Neural progenitor cell (in vitro differentiated cells): Measurements from ENCODE around the gene MON1A. TPM values are rescaled to one million over a fixed set of nuclear protein-coding genes. Genes with fewer than 3 reads are reported as not detected.

ENCODE experiments used
- DNase-seq: peaks from one replicate; pipeline ENCODE4 v3.0.0-alpha.2; 2016; ENCODE audit warnings: low spot score
- H2AFZ ChIP-seq: fragments of 200-600 bp; sonication (generic); replicated peaks from 2 replicates; pipeline ENCODE4 v1.6.1; 2016; ENCODE audit warnings: antibody characterized with exemption
- H3F3A ChIP-seq: fragments of 200-600 bp; sonication (generic); 2 replicates; pipeline ENCODE4 v1.6.1; 2016; ENCODE audit warnings: antibody characterized with exemption, low read depth
- H3K27ac ChIP-seq: fragments of 200-600 bp; sonication (generic); 2 replicates; pipeline ENCODE4 v1.5.1; 2016; ENCODE audit warnings: mild to moderate bottlenecking
- H3K27me3 ChIP-seq: fragments of 200-600 bp; sonication (generic); 2 replicates; pipeline ENCODE4 v1.6.1; 2016; ENCODE audit warnings: mild to moderate bottlenecking, moderate library complexity
- H3K36me3 ChIP-seq: fragments of 200-600 bp; sonication (generic); 2 replicates; pipeline ENCODE4 v1.5.1; 2016
- H3K4me1 ChIP-seq: fragments of 200-600 bp; sonication (generic); 2 replicates; pipeline ENCODE4 v1.6.1; 2016; ENCODE audit warnings: mixed run types
- H3K4me2 ChIP-seq: fragments of 200-600 bp; sonication (generic); 2 replicates; pipeline ENCODE4 v1.6.1; 2016
- H3K4me3 ChIP-seq: fragments of 200-600 bp; sonication (generic); 2 replicates; pipeline ENCODE4 v1.5.1; 2016
- H3K79me2 ChIP-seq: fragments of 200-600 bp; sonication (generic); 2 replicates; pipeline ENCODE4 v1.6.1; 2016; ENCODE audit warnings: low read depth
- H3K9ac ChIP-seq: fragments of 200-600 bp; sonication (generic); 2 replicates; pipeline ENCODE4 v1.6.1; 2016
- H3K9me3 ChIP-seq: fragments of 200-600 bp; sonication (generic); 2 replicates; pipeline ENCODE4 v1.5.1; 2016; ENCODE audit warnings: low read depth
- H4K20me1 ChIP-seq: fragments of 200-600 bp; sonication (generic); 2 replicates; pipeline ENCODE4 v1.6.1; 2016; ENCODE audit warnings: low read depth
- H3K27ac Mint-ChIP-seq: 3 replicates; pipeline ENCODE4 v1.8.0; 2021; ENCODE audit warnings: mixed read lengths
- H3K27me3 Mint-ChIP-seq: 2 replicates; pipeline ENCODE4 v1.8.0; 2022; ENCODE audit warnings: low read depth, mild to moderate bottlenecking, inconsistent platforms, moderate library complexity, mixed read lengths; ENCODE audit not compliant: insufficient read depth
- H3K36me3 Mint-ChIP-seq: 3 replicates; pipeline ENCODE4 v1.8.0; 2021; ENCODE audit warnings: mixed read lengths
- H3K4me1 Mint-ChIP-seq: 3 replicates; pipeline ENCODE4 v1.8.0; 2021; ENCODE audit warnings: mixed read lengths
- H3K4me3 Mint-ChIP-seq: 3 replicates; pipeline ENCODE4 v1.8.0; 2021; ENCODE audit warnings: mild to moderate bottlenecking, moderate library complexity, mixed read lengths
- H3K9me3 Mint-ChIP-seq: 3 replicates; pipeline ENCODE4 v1.8.0; 2020; ENCODE audit warnings: mixed read lengths
- CTCF ChIP-seq: fragments of 200-600 bp; sonication (generic); IDR thresholded peaks from 2 replicates; pipeline ENCODE4 v1.5.1; 2017; ENCODE audit warnings: antibody characterized with exemption, mild to moderate bottlenecking
- EZH2 ChIP-seq: fragments of 200-600 bp; sonication (generic); IDR thresholded peaks from 2 replicates; pipeline ENCODE4 v1.6.1; 2017; ENCODE audit warnings: antibody characterized with exemption, mild to moderate bottlenecking, moderate library complexity
- EZH2phosphoT487 ChIP-seq: fragments of 200-600 bp; sonication (generic); IDR thresholded peaks from 2 replicates; pipeline ENCODE4 v1.6.1; 2017; ENCODE audit warnings: antibody characterized with exemption
- total RNA-seq: library from RNA; depleted of rRNA; stranded (reverse); fragments of >200 nt; gene quantifications from 2 replicates; pipeline ENCODE4 v1.2.3, GENCODE V29; 2015; ENCODE audit warnings: low replicate concordance

Gene MON1A
- total RNA-seq, 1 donor from 2014 or later, result 1.9 TPM

- H3K27ac Mint-ChIP-seq, result no peak overlapping the region
- H3K9me3 Mint-ChIP-seq, result no peaks in the 10 kb centered on the region
- Histone ChIP-seq H3K27ac (no peak overlapping the region), H3K36me3 (peaks cover 11% of the 10 kb centered on the region), H2AFZ (no peak overlapping the region), H4K20me1 (peaks cover 12% of the 10 kb centered on the region), H3F3A (peaks cover under 1% of the 10 kb centered on the region), H3K4me1 (peaks cover 5% of the 10 kb centered on the region), H3K4me2 (no peak overlapping the region), H3K4me3 (no peak overlapping the region), H3K9me3 (no peaks in the 10 kb centered on the region), H3K27me3 (no peaks in the 10 kb centered on the region), H3K79me2 (peaks cover 72% of the 10 kb centered on the region), H3K9ac (no peak overlapping the region)
- DNase-seq, result no peak
- no peak overlapping the region for H3K4me3 Mint-ChIP-seq
- TF ChIP-seq EZH2phosphoT487, result no peak
- TF ChIP-seq CTCF, result no peak
- TF ChIP-seq EZH2, result no peak
- H3K36me3 Mint-ChIP-seq, result peaks cover 30% of the 10 kb centered on the region
- peaks cover 2% of the 10 kb centered on the region for H3K27me3 Mint-ChIP-seq
- peaks cover 10% of the 10 kb centered on the region for H3K4me1 Mint-ChIP-seq
Observed at GRCh38 chr3:49968346-49968745, 38.7 kb upstream of the MON1A start.

- Mint-ChIP-seq H3K4me3 (no peak overlapping the region), H3K27ac (no peak overlapping the region), H3K9me3 (no peaks in the 10 kb centered on the region), H3K27me3 (no peaks in the 10 kb centered on the region), H3K4me1 (peaks cover 6% of the 10 kb centered on the region), H3K36me3 (peaks cover 27% of the 10 kb centered on the region)
- peaks cover 5% of the 10 kb centered on the region for H3K4me1 ChIP-seq
- no peak for DNase-seq
- no peak overlapping the region for H3K4me3 ChIP-seq
- no peaks in the 10 kb centered on the region for H3K9me3 ChIP-seq
- peaks cover 14% of the 10 kb centered on the region for H3K36me3 ChIP-seq
- no peak overlapping the region for H2AFZ ChIP-seq
- H3K9ac ChIP-seq, result no peak overlapping the region
- peaks cover 11% of the 10 kb centered on the region for H3F3A ChIP-seq
- H3K79me2 ChIP-seq, result peaks cover 83% of the 10 kb centered on the region
- peak overlapping the region; percentile 8 for H3K4me2 ChIP-seq
- no peak for TF ChIP-seq EZH2phosphoT487
- TF ChIP-seq CTCF, result no peak
- TF ChIP-seq EZH2, result no peak
- H3K27me3 ChIP-seq, result no peaks in the 10 kb centered on the region
- peak overlapping the region; percentile 61 for H3K27ac ChIP-seq
- H4K20me1 ChIP-seq, result peaks cover 12% of the 10 kb centered on the region
Observed at GRCh38 chr3:49967291-49967690, 37.7 kb upstream of the MON1A start.

DNA sequence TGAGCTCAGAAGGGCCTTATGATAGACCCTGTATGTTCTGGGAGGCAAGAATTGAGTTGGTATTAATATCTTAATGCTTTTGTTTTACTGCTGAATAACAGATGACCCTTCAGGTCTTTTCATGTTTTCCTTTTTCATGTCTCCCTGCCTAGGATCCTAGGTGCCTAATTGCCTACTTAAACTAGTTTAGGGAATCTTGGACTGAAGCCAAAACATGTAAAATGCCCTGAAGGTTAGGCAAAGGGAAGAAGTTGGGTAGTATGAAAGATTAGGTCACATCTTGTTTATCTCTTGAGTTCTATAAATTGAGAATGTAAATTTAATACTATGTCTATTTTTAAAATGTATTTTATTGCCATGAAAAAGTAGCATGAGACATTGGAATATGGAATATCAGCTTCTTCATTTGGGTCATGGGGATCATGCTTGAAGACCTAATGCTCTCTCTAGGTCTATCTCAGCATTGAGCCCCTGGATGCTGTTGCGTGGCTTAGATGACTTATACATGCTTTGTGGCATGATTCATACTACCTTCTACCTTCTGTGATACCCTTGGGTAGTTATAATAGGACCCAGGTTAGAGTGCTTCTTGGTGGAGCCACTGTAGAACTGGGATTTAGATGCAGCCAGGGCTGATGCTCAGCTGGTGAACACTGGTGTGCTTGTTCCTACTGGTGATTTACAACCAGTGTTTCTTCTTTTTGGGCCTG lies 36.8 kb upstream of the MON1A start:
- Mint-ChIP-seq H3K4me3 (no peak overlapping the region), H3K36me3 (peaks cover 24% of the 10 kb centered on the region), H3K27me3 (no peaks in the 10 kb centered on the region), H3K27ac (no peak overlapping the region), H3K4me1 (peaks cover 6% of the 10 kb centered on the region), H3K9me3 (no peaks in the 10 kb centered on the region)
- H3F3A ChIP-seq, result peaks cover 12% of the 10 kb centered on the region
- TF ChIP-seq EZH2phosphoT487, result no peak
- no peak for TF ChIP-seq CTCF
- no peak for TF ChIP-seq EZH2
- H4K20me1 ChIP-seq, result peaks cover 12% of the 10 kb centered on the region
- peaks cover 92% of the 10 kb centered on the region for H3K79me2 ChIP-seq
- peaks cover 5% of the 10 kb centered on the region for H3K4me1 ChIP-seq
- no peak overlapping the region for H3K4me3 ChIP-seq
- H3K36me3 ChIP-seq, result peaks cover 10% of the 10 kb centered on the region
- no peak for DNase-seq
- H2AFZ ChIP-seq, result no peak overlapping the region
- H3K9ac ChIP-seq, result no peak overlapping the region
- peak overlapping the region; percentile 61 for H3K27ac ChIP-seq
- H3K27me3 ChIP-seq, result no peaks in the 10 kb centered on the region
- H3K9me3 ChIP-seq, result no peaks in the 10 kb centered on the region
- H3K4me2 ChIP-seq, result no peak overlapping the region
